SU-DHL-6 (cell line): Measurements from ENCODE around the gene PTPRJ.

ENCODE experiments used
- H2AFZ ChIP-seq: fragments of 200-600 bp; sonication (generic); 2 replicates; pipeline ENCODE4 v1.6.1; 2014; ENCODE audit warnings: low read depth, mild to moderate bottlenecking, moderate library complexity, mixed read lengths, antibody characterized with exemption, low read length; ENCODE audit not compliant: severe bottlenecking
- H3F3A ChIP-seq: fragments of 200-600 bp; shearing (Covaris generic); 2 replicates; pipeline ENCODE4 v1.6.0; 2016; ENCODE audit warnings: antibody characterized with exemption, mild to moderate bottlenecking; ENCODE audit not compliant: insufficient read depth
- H3K27ac ChIP-seq: fragments of 200-600 bp; sonication (generic); 2 replicates; pipeline ENCODE4 v1.5.1; 2016; ENCODE audit warnings: low read depth, mild to moderate bottlenecking, low read length, moderate library complexity, mixed read lengths
- H3K27me3 ChIP-seq: fragments of 200-600 bp; sonication (generic), shearing (Covaris generic); 2 replicates; pipeline ENCODE4 v1.6.0; 2014; ENCODE audit warnings: mild to moderate bottlenecking, low read length
- H3K36me3 ChIP-seq: fragments of 200-600 bp; sonication (generic); 2 replicates; pipeline ENCODE4 v1.6.1; 2014; ENCODE audit warnings: mild to moderate bottlenecking, low read length, mixed read lengths
- H3K4me2 ChIP-seq: fragments of 300-600, 200-600 bp; shearing (Covaris generic), sonication (generic); 2 replicates; pipeline ENCODE4 v1.6.0; 2014; ENCODE audit warnings: low read length, low read depth, mild to moderate bottlenecking; ENCODE audit not compliant: poor library complexity, severe bottlenecking
- H3K4me3 ChIP-seq: fragments of 200-600 bp; sonication (generic); 2 replicates; pipeline ENCODE4 v1.5.1; 2014; ENCODE audit warnings: antibody characterized with exemption, low read length, mild to moderate bottlenecking, mixed read lengths; ENCODE audit not compliant: insufficient read depth, poor library complexity, severe bottlenecking
- H3K79me2 ChIP-seq: fragments of 200-600 bp; sonication (generic); 2 replicates; pipeline ENCODE4 v1.6.1; 2014; ENCODE audit warnings: mild to moderate bottlenecking, low read length, moderate library complexity; ENCODE audit not compliant: insufficient read depth
- H3K9ac ChIP-seq: fragments of 200-600 bp; sonication (generic); 2 replicates; pipeline ENCODE4 v1.7.0; 2014; ENCODE audit warnings: mild to moderate bottlenecking, low read length
- H3K9me2 ChIP-seq: fragments of 200-600 bp; sonication (generic); replicated peaks from 2 replicates; pipeline ENCODE4 v1.6.1; 2014; ENCODE audit warnings: low read length; ENCODE audit not compliant: insufficient read depth
- H3K9me3 ChIP-seq: fragments of 200-600 bp; sonication (generic); 2 replicates; pipeline ENCODE4 v1.6.1; 2014; ENCODE audit warnings: low read length, mixed read lengths; ENCODE audit not compliant: insufficient read depth
- H4K20me1 ChIP-seq: fragments of 200-600 bp; sonication (generic); 2 replicates; pipeline ENCODE4 v1.6.1; 2014; ENCODE audit warnings: low read depth, mild to moderate bottlenecking, antibody characterized with exemption, low read length, moderate library complexity, mixed read lengths
- EZH2phosphoT487 ChIP-seq: fragments of 200-600 bp; sonication (generic), shearing (Covaris generic); conservative IDR thresholded peaks from 2 replicates; pipeline ENCODE4 v1.6.1; 2018; ENCODE audit warnings: mild to moderate bottlenecking, antibody characterized with exemption, low read length, moderate library complexity, mixed read lengths
- TF ChIP-seq, protein P1 (sequence below): fragments of 200-600 bp; sonication (generic); IDR thresholded peaks from one replicate; pipeline ENCODE4 v1.5.1; 2017; ENCODE audit warnings: antibody characterized with exemption, mild to moderate bottlenecking, low read length, moderate library complexity; ENCODE audit not compliant: insufficient read depth, poor library complexity, severe bottlenecking

PTPRJ gene

DNA sequence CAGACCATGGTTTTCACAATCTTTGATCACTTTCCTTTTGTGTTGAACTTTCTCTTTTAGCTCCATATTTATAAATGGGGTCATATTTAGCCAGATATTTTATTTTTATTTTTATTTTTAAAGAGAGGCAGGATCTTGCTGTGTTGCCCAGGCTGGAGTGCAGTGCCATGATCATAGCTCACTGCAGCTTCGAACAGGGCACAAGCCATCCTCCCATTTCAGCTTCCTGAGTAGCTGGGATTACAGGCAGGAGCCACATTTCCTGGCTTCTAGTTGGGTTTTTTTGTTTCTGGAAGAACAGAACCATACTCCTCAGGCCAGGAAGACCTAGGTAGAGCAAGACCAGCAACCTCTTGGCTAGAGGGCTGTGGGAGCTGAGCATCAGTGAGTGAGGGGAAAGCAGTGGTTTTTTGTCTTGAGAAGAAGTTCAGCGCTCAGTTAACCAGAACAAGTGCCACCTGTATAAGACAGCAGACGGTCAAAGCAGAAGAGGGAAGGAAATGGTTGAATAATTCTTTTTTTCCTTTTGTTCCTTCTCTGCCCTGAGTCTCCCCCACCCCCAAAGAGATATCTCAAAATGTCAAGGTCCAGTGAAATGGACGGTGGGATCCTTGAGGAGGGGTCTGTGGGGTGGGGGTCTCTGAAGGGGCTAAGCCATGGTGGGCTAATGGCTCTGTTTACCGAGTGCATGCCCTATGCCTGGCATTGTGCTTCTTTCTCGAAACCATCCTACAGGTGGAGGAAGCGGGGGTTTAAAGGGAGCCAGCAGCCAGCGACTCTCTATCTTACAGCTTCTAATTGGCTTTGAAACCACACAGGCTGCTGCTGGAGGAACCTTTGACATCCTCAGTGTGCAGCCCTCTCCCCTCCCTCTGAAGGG, 63.0 kb downstream of the PTPRJ start:
- H3K4me2 ChIP-seq, result peak overlapping the region; percentile 46
- H3K36me3 ChIP-seq, result no peaks in the 10 kb centered on the region
- H3K27me3 ChIP-seq, result no peaks in the 10 kb centered on the region
- H4K20me1 ChIP-seq, result no peaks in the 10 kb centered on the region
- H3K4me3 ChIP-seq, result no peak overlapping the region
- H3K79me2 ChIP-seq, result no peaks in the 10 kb centered on the region
- no peak overlapping the region for H2AFZ ChIP-seq
- H3K27ac ChIP-seq, result peak overlapping the region; percentile 31; the same call in 1 of the 2 replicates
- H3K9ac ChIP-seq, result no peak overlapping the region
- H3K9me2 ChIP-seq, result no peaks in the 10 kb centered on the region
- H3F3A ChIP-seq, result 0 out of 2 replicates have a peak, but pooled peaks cover 3% of the 10 kb centered on the region
- H3K9me3 ChIP-seq, result no peaks in the 10 kb centered on the region
- no peak for TF ChIP-seq EZH2phosphoT487
- TF ChIP-seq, protein P1, sequence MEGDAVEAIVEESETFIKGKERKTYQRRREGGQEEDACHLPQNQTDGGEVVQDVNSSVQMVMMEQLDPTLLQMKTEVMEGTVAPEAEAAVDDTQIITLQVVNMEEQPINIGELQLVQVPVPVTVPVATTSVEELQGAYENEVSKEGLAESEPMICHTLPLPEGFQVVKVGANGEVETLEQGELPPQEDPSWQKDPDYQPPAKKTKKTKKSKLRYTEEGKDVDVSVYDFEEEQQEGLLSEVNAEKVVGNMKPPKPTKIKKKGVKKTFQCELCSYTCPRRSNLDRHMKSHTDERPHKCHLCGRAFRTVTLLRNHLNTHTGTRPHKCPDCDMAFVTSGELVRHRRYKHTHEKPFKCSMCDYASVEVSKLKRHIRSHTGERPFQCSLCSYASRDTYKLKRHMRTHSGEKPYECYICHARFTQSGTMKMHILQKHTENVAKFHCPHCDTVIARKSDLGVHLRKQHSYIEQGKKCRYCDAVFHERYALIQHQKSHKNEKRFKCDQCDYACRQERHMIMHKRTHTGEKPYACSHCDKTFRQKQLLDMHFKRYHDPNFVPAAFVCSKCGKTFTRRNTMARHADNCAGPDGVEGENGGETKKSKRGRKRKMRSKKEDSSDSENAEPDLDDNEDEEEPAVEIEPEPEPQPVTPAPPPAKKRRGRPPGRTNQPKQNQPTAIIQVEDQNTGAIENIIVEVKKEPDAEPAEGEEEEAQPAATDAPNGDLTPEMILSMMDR, result no peak

DNA sequence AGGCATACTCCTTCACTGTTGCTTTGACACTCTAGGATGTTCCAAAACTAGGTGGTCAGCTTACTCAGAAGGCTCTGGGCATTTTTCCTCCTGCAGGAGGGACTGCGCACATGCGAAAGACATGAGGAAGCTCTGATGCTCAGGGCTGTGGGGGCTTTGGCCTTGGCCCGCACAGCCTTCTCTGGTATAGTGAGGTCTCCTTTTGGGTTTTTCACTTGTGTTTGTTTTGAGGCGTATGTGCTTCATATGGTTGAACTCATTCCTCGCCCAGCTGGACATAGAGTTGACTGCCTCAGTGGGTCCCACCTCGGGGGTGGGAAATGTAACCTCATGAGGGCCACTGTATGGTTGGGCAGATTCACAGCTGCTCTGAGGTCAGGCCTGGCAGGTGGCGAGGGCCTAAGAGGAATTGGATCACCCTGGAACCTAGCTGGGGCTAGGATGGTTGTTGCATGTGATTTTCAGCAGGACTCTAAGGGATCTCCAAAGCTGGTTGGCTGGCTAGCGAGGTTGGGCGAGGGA, 63.7 kb downstream of the PTPRJ start:
- no peaks in the 10 kb centered on the region for H3K27me3 ChIP-seq
- TF ChIP-seq, protein P1, result no peak
- no peak for TF ChIP-seq EZH2phosphoT487
- peak overlapping the region; percentile 46 for H3K4me2 ChIP-seq
- no peaks in the 10 kb centered on the region for H4K20me1 ChIP-seq
- H3K9ac ChIP-seq, result no peak overlapping the region
- H3K9me2 ChIP-seq, result no peaks in the 10 kb centered on the region
- no peaks in the 10 kb centered on the region for H3K9me3 ChIP-seq
- no peak overlapping the region for H2AFZ ChIP-seq
- H3K4me3 ChIP-seq, result no peak overlapping the region
- H3K36me3 ChIP-seq, result no peaks in the 10 kb centered on the region
- peak overlapping the region; percentile 31; the same call in 1 of the 2 replicates for H3K27ac ChIP-seq
- 0 out of 2 replicates have a peak, but pooled peaks cover 3% of the 10 kb centered on the region for H3F3A ChIP-seq
- no peaks in the 10 kb centered on the region for H3K79me2 ChIP-seq

GRCh38 chr11:48044577-48044976, 64.2 kb downstream of the PTPRJ start:
- H3K4me2 ChIP-seq, result no peak overlapping the region
- no peaks in the 10 kb centered on the region for H3K79me2 ChIP-seq
- no peak overlapping the region for H2AFZ ChIP-seq
- H3K4me3 ChIP-seq, result no peak overlapping the region
- no peak overlapping the region for H3K9ac ChIP-seq
- no peaks in the 10 kb centered on the region for H3K36me3 ChIP-seq
- H3K27me3 ChIP-seq, result no peaks in the 10 kb centered on the region
- H3K9me3 ChIP-seq, result no peaks in the 10 kb centered on the region
- H4K20me1 ChIP-seq, result no peaks in the 10 kb centered on the region
- no peaks in the 10 kb centered on the region for H3K9me2 ChIP-seq
- TF ChIP-seq, protein P1, result no peak
- TF ChIP-seq EZH2phosphoT487, result no peak
- no peak overlapping the region for H3K27ac ChIP-seq
- 0 out of 2 replicates have a peak, but pooled peaks cover 3% of the 10 kb centered on the region for H3F3A ChIP-seq
